ENCODE measurements around the gene ANGEL1. TPM values are rescaled to one million over a fixed set of nuclear protein-coding genes. Genes with fewer than 3 reads are reported as not detected.

Gene ANGEL1
- total RNA-seq, 1 experiment from 2014 or later = 31.7 TPM

GRCh38 chr14:76837524-76837923, 24.8 kb upstream of the ANGEL1 start:
- Histone ChIP-seq H3K36me3 (ENCODE audit: low read depth) (no peaks in the 10 kb centered on the region), H3K27me3 (ENCODE audit: insufficient read depth, low read depth) (peaks cover 88% of the 10 kb centered on the region), H3K4me3 (no peak overlapping the region), H3K9me3 (ENCODE audit: insufficient read depth, low read depth) (no peaks in the 10 kb centered on the region), H3K4me2 (no peak overlapping the region), H3K79me2 (ENCODE audit: low read depth) (no peaks in the 10 kb centered on the region), H3K4me1 (replicated peaks; ENCODE audit: insufficient read depth) (no peaks in the 10 kb centered on the region), H3K9me2 (ENCODE audit: insufficient read depth) (no peaks in the 10 kb centered on the region), H3F3A (ENCODE audit: insufficient read depth, low read depth) (no peaks in the 10 kb centered on the region), H3K27ac (no peak overlapping the region), H2AFZ (no peak overlapping the region), H4K20me1 (ENCODE audit: insufficient read depth) (no peaks in the 10 kb centered on the region)
- intact Hi-C loops (cut with micrococcal nuclease; ENCODE audit: unreplicated experiment) = no loop called here
- no peak for TF ChIP-seq EZH2 (IDR thresholded peaks at IDR 0.05; ENCODE audit: low read depth)
- TF ChIP-seq CTCF (conservative IDR thresholded peaks at IDR 0.05) = no peak
- BruUV-seq (replicated peaks) = no TSS peak
- DNase-seq = no peak
- CTCF ChIA-PET = interaction anchor here (0.7 to 0.9 kb wide), 2 partner anchors 314 to 1088 kb away, joined by 6 to 7 read pairs; no protein-coding TSS in a partner anchor
- POLR2A ChIA-PET (ENCODE audit: unreplicated experiment) = interaction anchor here (0.6 kb wide), 1 partner anchor 261 kb away, joined by 3 read pairs; no protein-coding TSS in a partner anchor

DNA sequence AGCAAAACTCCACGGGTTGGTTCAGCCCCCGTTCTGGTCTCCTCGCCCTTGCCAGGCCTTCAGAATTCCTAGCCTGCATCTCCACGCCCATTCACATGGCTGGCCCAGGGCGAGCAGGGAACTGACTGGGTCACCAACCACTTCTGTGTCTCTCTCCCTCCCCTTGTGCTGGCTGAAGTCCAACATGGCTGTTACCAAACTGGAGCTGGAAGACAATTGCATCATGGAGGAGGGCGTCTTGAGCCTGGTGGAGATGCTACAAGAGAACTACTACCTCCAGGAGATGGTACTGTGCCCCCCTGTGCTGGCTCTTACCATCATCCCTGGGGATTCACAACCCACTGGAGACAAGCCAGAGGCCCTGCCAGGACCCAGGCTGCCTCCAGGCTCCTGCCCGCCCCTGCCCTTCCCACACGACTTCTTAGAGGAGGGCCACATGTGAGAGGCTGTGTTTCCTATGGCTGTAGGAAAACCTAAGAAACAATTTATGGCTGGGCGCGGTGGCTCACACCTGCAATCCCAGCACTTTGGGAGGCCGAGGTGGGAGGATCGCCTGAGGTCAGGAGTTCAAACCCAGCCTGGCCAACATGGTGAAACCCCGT, 23.4 kb upstream of the ANGEL1 start:
- H4K20me1 ChIP-seq (ENCODE audit: insufficient read depth) = no peaks in the 10 kb centered on the region
- CTCF ChIA-PET = no interaction called here
- H3K9me3 ChIP-seq (ENCODE audit: insufficient read depth, low read depth) = 0 out of 2 replicates have a peak, but pooled peaks cover 5% of the 10 kb centered on the region
- H2AFZ ChIP-seq = no peak overlapping the region
- no peaks in the 10 kb centered on the region for H3K4me1 ChIP-seq (replicated peaks; ENCODE audit: insufficient read depth)
- no peak for TF ChIP-seq EZH2 (IDR thresholded peaks at IDR 0.05; ENCODE audit: low read depth)
- no peak for TF ChIP-seq CTCF (conservative IDR thresholded peaks at IDR 0.05)
- H3K79me2 ChIP-seq (ENCODE audit: low read depth) = no peaks in the 10 kb centered on the region
- DNase-seq = peak in 1 of 2 experiments; percentile 21
- no TSS peak for BruUV-seq (replicated peaks)
- H3F3A ChIP-seq (ENCODE audit: insufficient read depth, low read depth) = no peaks in the 10 kb centered on the region
- no peak overlapping the region for H3K4me3 ChIP-seq
- H3K9me2 ChIP-seq (ENCODE audit: insufficient read depth) = no peaks in the 10 kb centered on the region
- intact Hi-C loops (cut with micrococcal nuclease; ENCODE audit: unreplicated experiment) = no loop called here
- H3K27me3 ChIP-seq (ENCODE audit: insufficient read depth, low read depth) = peaks cover 91% of the 10 kb centered on the region
- H3K27ac ChIP-seq = no peak overlapping the region
- no peak overlapping the region for H3K4me2 ChIP-seq
- POLR2A ChIA-PET (ENCODE audit: unreplicated experiment) = no interaction called here
- no peaks in the 10 kb centered on the region for H3K36me3 ChIP-seq (ENCODE audit: low read depth)

DNA sequence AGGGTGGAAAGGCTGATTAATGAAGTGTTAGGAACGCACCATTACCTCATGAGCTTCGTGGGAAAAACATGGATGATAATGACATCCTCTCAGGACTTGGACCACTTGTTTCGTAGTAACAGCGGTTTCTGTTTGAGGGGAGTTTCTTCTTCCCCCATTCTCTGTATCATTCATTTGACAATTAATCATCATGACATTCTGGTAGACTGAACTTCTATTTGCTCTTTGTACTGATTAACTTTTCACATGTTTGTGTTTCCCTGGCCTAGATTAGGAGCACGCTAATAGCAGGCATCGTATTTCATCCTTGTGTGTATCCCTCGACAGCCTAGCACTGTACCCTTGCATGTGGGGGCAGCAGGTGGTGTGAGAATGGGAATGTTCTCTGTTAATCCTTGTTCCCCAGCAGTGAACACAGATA, 21.6 kb upstream of the ANGEL1 start:
- H3K9me2 ChIP-seq (ENCODE audit: insufficient read depth) = no peaks in the 10 kb centered on the region
- H3K4me1 ChIP-seq (replicated peaks; ENCODE audit: insufficient read depth) = no peaks in the 10 kb centered on the region
- ChIA-PET CTCF (no interaction called here), POLR2A (ENCODE audit: unreplicated experiment) (no interaction called here)
- intact Hi-C loops (cut with micrococcal nuclease; ENCODE audit: unreplicated experiment) = no loop called here
- no peak for DNase-seq
- H2AFZ ChIP-seq = no peak overlapping the region
- H3K79me2 ChIP-seq (ENCODE audit: low read depth) = no peaks in the 10 kb centered on the region
- no peaks in the 10 kb centered on the region for H3F3A ChIP-seq (ENCODE audit: insufficient read depth, low read depth)
- H3K9me3 ChIP-seq (ENCODE audit: insufficient read depth, low read depth) = 0 out of 2 replicates have a peak, but pooled peaks cover 5% of the 10 kb centered on the region
- H3K4me3 ChIP-seq = no peak overlapping the region
- peaks cover 97% of the 10 kb centered on the region for H3K27me3 ChIP-seq (ENCODE audit: insufficient read depth, low read depth)
- H3K27ac ChIP-seq = no peak overlapping the region
- H3K36me3 ChIP-seq (ENCODE audit: low read depth) = no peaks in the 10 kb centered on the region
- BruUV-seq (replicated peaks) = no TSS peak
- H4K20me1 ChIP-seq (ENCODE audit: insufficient read depth) = no peaks in the 10 kb centered on the region
- no peak overlapping the region for H3K4me2 ChIP-seq
- TF ChIP-seq EZH2 (IDR thresholded peaks at IDR 0.05; ENCODE audit: low read depth) = no peak
- TF ChIP-seq CTCF (conservative IDR thresholded peaks at IDR 0.05) = no peak
